Stimulated activated CD4-positive, alpha-beta T cell treated with anti-CD3 and anti-CD28 coated beads, Interleukin-2, amount 100 ng/mL, for 48 hours (primary cell): ENCODE measurements around the gene SHOX.
"Not testable (repeated sequence)": the region's sequence is repeated elsewhere in the genome, so short reads cannot be mapped to it uniquely, and the experiment has no call there.

ENCODE experiments used
- DNase-seq, 2 donors: peaks; one replicate each; pipeline ENCODE4 v3.0.0-alpha.2; 2020

The SHOX gene

GRCh38 chrX:622802-623201 is 7.8 kb upstream of the SHOX start:
- not testable (repeated sequence) for DNase-seq

- DNase-seq = no peak
These were observed 7.4 kb upstream of the SHOX start for GRCh38 chrX:623268-623598.

- no peak for DNase-seq
These were observed 6.8 kb upstream of the SHOX start for GRCh38 chrX:623599-624315.

- DNase-seq = no peak
These were observed 5.4 kb upstream of the SHOX start for GRCh38 chrX:625137-625691.

GRCh38 chrX:626047-626446 is 4.5 kb upstream of the SHOX start:
- not testable (repeated sequence) for DNase-seq

- no peak for DNase-seq
These were observed 3.7 kb upstream of the SHOX start for GRCh38 chrX:626745-627509.

GRCh38 chrX:627510-627981 is 3.0 kb upstream of the SHOX start:
- DNase-seq = no peak

GRCh38 chrX:627995-628394 is 2.6 kb upstream of the SHOX start:
- no peak for DNase-seq

- no peak for DNase-seq
These were observed 1.2 kb upstream of the SHOX start for GRCh38 chrX:629230-630006.

- no peak for DNase-seq
These were observed 482 bp upstream of the SHOX start for GRCh38 chrX:630007-630611.

- DNase-seq = no peak
These were observed 1.3 kb downstream of the SHOX start for GRCh38 chrX:631802-632365.

- no peak for DNase-seq
These were observed 1.9 kb downstream of the SHOX start for GRCh38 chrX:632366-633042.

GRCh38 chrX:633043-633984 is 2.7 kb downstream of the SHOX start:
- no peak for DNase-seq

GRCh38 chrX:633985-634958 is 3.7 kb downstream of the SHOX start:
- DNase-seq = no peak

GRCh38 chrX:635428-636090 is 5.0 kb downstream of the SHOX start:
- DNase-seq = no peak

- DNase-seq = no peak
These were observed 6.5 kb downstream of the SHOX start for GRCh38 chrX:636981-637659.

- DNase-seq = no peak
These were observed 7.3 kb downstream of the SHOX start for GRCh38 chrX:637660-638481.
